Endodermal cell (in vitro differentiated cells): ENCODE results near the gene CLEC16A. TPM values are rescaled to one million over a fixed set of nuclear protein-coding genes. Genes with fewer than 3 reads are reported as not detected.

Experiments used
- DNase-seq: peaks from one replicate; pipeline ENCODE4 v3.0.0-alpha.2; 2017
- H3K27ac ChIP-seq: 2 replicates; pipeline ENCODE4 v1.5.1; 2013; ENCODE audit warnings: mild to moderate bottlenecking, low read depth, low read length, moderate library complexity
- H3K27me3 ChIP-seq: 2 replicates; pipeline ENCODE4 v1.6.1; 2013; ENCODE audit warnings: mild to moderate bottlenecking, low read length, moderate library complexity; ENCODE audit not compliant: insufficient read depth, control insufficient read depth, poor library complexity, severe bottlenecking
- H3K36me3 ChIP-seq: 2 replicates; pipeline ENCODE4 v1.7.0; 2013; ENCODE audit warnings: mild to moderate bottlenecking, low read length, moderate library complexity; ENCODE audit not compliant: control insufficient read depth, insufficient read depth
- H3K4me1 ChIP-seq: one replicate; pipeline ENCODE4 v1.7.0; 2013; ENCODE audit warnings: low read length; ENCODE audit not compliant: control insufficient read depth, insufficient read depth
- H3K4me3 ChIP-seq: 2 replicates; pipeline ENCODE4 v1.5.1; 2013; ENCODE audit warnings: mild to moderate bottlenecking, low read length, moderate library complexity
- H3K9ac ChIP-seq: 2 replicates; pipeline ENCODE4 v1.6.1; 2013; ENCODE audit warnings: mild to moderate bottlenecking, low read length, moderate library complexity; ENCODE audit not compliant: poor library complexity, severe bottlenecking; ENCODE audit errors: extremely low read depth
- H3K9me3 ChIP-seq: 2 replicates; pipeline ENCODE4 v1.6.1; 2013; ENCODE audit warnings: mild to moderate bottlenecking, low read length, moderate library complexity; ENCODE audit not compliant: control insufficient read depth
- H3K27ac Mint-ChIP-seq: 2 replicates; pipeline ENCODE4 v1.8.0; 2020; ENCODE audit warnings: mixed read lengths
- H3K27me3 Mint-ChIP-seq: 2 replicates; pipeline ENCODE4 v1.8.0; 2021; ENCODE audit warnings: mild to moderate bottlenecking, mixed read lengths; ENCODE audit not compliant: insufficient read depth
- H3K36me3 Mint-ChIP-seq: 2 replicates; pipeline ENCODE4 v1.8.0; 2020; ENCODE audit warnings: low read depth, mixed read lengths
- H3K4me1 Mint-ChIP-seq: 2 replicates; pipeline ENCODE4 v1.8.0; 2020; ENCODE audit warnings: mixed read lengths
- H3K4me3 Mint-ChIP-seq: 2 replicates; pipeline ENCODE4 v1.8.0; 2020; ENCODE audit warnings: mild to moderate bottlenecking, moderate library complexity, mixed read lengths
- H3K9me3 Mint-ChIP-seq: 2 replicates; pipeline ENCODE4 v1.8.0; 2020; ENCODE audit warnings: mild to moderate bottlenecking, mixed read lengths
- CTCF ChIP-seq: fragments of 200-600 bp; sonication (generic); conservative IDR thresholded peaks from 2 replicates; pipeline ENCODE4 v1.5.0; 2021; ENCODE audit warnings: antibody characterized with exemption, mild to moderate bottlenecking
- WGBS, 2 experiments: methylation state at CpG; one replicate each; pipeline versions ENCODE4 v1.1.5 to v1.1.7; 2013; ENCODE audit warnings: missing lambda C conversion rate in 2 of 2, mixed read lengths in 1 of 2; ENCODE audit not compliant: insufficient coverage in 1 of 2, insufficient read length in 1 of 2; 5-methylcytosine and 5-hydroxymethylcytosine counted together
- total RNA-seq, 2 donors: library from RNA; stranded (reverse); fragmentation: NEBNext Ultra II Directional in 1 of 2; extraction: Animal tissue kit (Norgen Biotek cat#: 25700) in 1 of 2; gene quantifications; 2 replicates in 1 of 2; 3 replicates in 1 of 2; pipeline ENCODE4 v1.2.1, GENCODE V29; 2021

Gene CLEC16A
- total RNA-seq, 2 donors from 2014 or later = 19.5 to 28.3 TPM

- Mint-ChIP-seq H3K36me3 (peaks cover 25% of the 10 kb centered on the region), H3K4me3 (no peak overlapping the region), H3K4me1 (peaks cover 8% of the 10 kb centered on the region), H3K27me3 (no peaks in the 10 kb centered on the region), H3K27ac (no peak overlapping the region), H3K9me3 (no peaks in the 10 kb centered on the region)
- Histone ChIP-seq H3K9me3 (no peaks in the 10 kb centered on the region), H3K36me3 (no peaks in the 10 kb centered on the region), H3K27ac (no peak overlapping the region), H3K4me1 (no peaks in the 10 kb centered on the region), H3K4me3 (no peak overlapping the region), H3K9ac (no peak overlapping the region), H3K27me3 (no peaks in the 10 kb centered on the region)
- TF ChIP-seq CTCF = no peak
- 94 to 100% methylated on average over 1 to 6 of the region's 6 CpGs for WGBS, 2 experiments
- DNase-seq = no peak
These were observed 233.3 kb downstream of the CLEC16A start for GRCh38 chr16:11177578-11178160.

- Mint-ChIP-seq H3K4me1 (peaks cover 9% of the 10 kb centered on the region), H3K4me3 (no peak overlapping the region), H3K27me3 (no peaks in the 10 kb centered on the region), H3K27ac (no peak overlapping the region), H3K9me3 (no peaks in the 10 kb centered on the region), H3K36me3 (peaks cover 21% of the 10 kb centered on the region)
- Histone ChIP-seq H3K4me3 (no peak overlapping the region), H3K27me3 (no peaks in the 10 kb centered on the region), H3K9ac (no peak overlapping the region), H3K27ac (no peak overlapping the region), H3K36me3 (no peaks in the 10 kb centered on the region), H3K4me1 (no peaks in the 10 kb centered on the region), H3K9me3 (no peaks in the 10 kb centered on the region)
- no peak for TF ChIP-seq CTCF
- no peak for DNase-seq
- WGBS, 2 experiments = 95 to 96% methylated on average over 15 to 24 of the region's 24 CpGs
These were observed 234.1 kb downstream of the CLEC16A start for GRCh38 chr16:11178424-11178823.

GRCh38 chr16:11179574-11179973 lies 235.2 kb downstream of the CLEC16A start:
- H3K27ac Mint-ChIP-seq = no peak overlapping the region
- DNase-seq = no peak
- Histone ChIP-seq H3K9me3 (no peaks in the 10 kb centered on the region), H3K27ac (no peak overlapping the region), H3K4me1 (no peaks in the 10 kb centered on the region), H3K9ac (no peak overlapping the region), H3K4me3 (no peak overlapping the region), H3K27me3 (no peaks in the 10 kb centered on the region), H3K36me3 (no peaks in the 10 kb centered on the region)
- no peak overlapping the region for H3K4me3 Mint-ChIP-seq
- 93 to 98% methylated on average over 7 to 8 of the region's 8 CpGs for WGBS, 2 experiments
- peaks cover 9% of the 10 kb centered on the region for H3K4me1 Mint-ChIP-seq
- TF ChIP-seq CTCF = no peak
- peaks cover 12% of the 10 kb centered on the region for H3K36me3 Mint-ChIP-seq
- no peaks in the 10 kb centered on the region for H3K9me3 Mint-ChIP-seq
- no peaks in the 10 kb centered on the region for H3K27me3 Mint-ChIP-seq
